Bronchial epithelial cell (primary cell): Measurements from ENCODE around the gene TLL1. TPM values are rescaled to one million over a fixed set of nuclear protein-coding genes. Genes with fewer than 3 reads are reported as not detected.
A peak's percentile ranks its signal among the peaks of the same experiment; 100 is the strongest.

Experiments used
- DNase-seq: peaks from one replicate; pipeline ENCODE4 v3.0.0-alpha.2; 2010; ENCODE audit warnings: low read depth
- FAIRE-seq: peaks from 2 replicates; lab custom pipeline; 2011; peaks lifted over from hg19 to GRCh38; lab: Jason Lieb, UNC
- H3K27me3 ChIP-seq: 2 replicates; pipeline ENCODE4 v1.5.1; 2011; ENCODE audit warnings: low read length; ENCODE audit not compliant: control insufficient read depth, insufficient read depth
- H3K36me3 ChIP-seq: 2 replicates; pipeline ENCODE4 v1.5.1; 2011; ENCODE audit warnings: low read length; ENCODE audit not compliant: control insufficient read depth, insufficient read depth
- H3K4me3 ChIP-seq: 2 replicates; pipeline ENCODE4 v1.5.1; 2011; ENCODE audit warnings: mild to moderate bottlenecking, low read depth, low read length, control low read depth
- CTCF ChIP-seq: IDR thresholded peaks from 2 replicates; pipeline ENCODE4 v1.5.1; 2011; ENCODE audit warnings: mild to moderate bottlenecking, moderate library complexity, low read length, control low read depth, inconsistent platforms; ENCODE audit not compliant: insufficient read depth, severe bottlenecking
- total RNA-seq: library from RNA; depleted of rRNA; stranded (reverse); fragments of >200 nt; gene quantifications from 2 replicates; pipeline ENCODE4 v1.2.1, GENCODE V29; 2014

Gene TLL1
- total RNA-seq, 1 donor from 2014 or later: 0.53 TPM

GRCh38 chr4:165874791-165875371 is 1.8 kb downstream of the TLL1 start:
- Histone ChIP-seq H3K36me3 (no peaks in the 10 kb centered on the region), H3K4me3 (peak overlapping the region; percentile 42), H3K27me3 (peaks cover 4% of the 10 kb centered on the region)
- TF ChIP-seq CTCF: no peak
- DNase-seq (peak; percentile 7), FAIRE-seq (no peak)

GRCh38 chr4:165875446-165875845 is 2.4 kb downstream of the TLL1 start:
- FAIRE-seq (no peak), DNase-seq (no peak)
- H3K4me3 ChIP-seq: no peak overlapping the region
- H3K27me3 ChIP-seq: peaks cover 4% of the 10 kb centered on the region
- H3K36me3 ChIP-seq: no peaks in the 10 kb centered on the region
- TF ChIP-seq CTCF: no peak

- DNase-seq: no peak
- no peaks in the 10 kb centered on the region for H3K36me3 ChIP-seq
- FAIRE-seq: no peak
- no peak overlapping the region for H3K4me3 ChIP-seq
- H3K27me3 ChIP-seq: peaks cover 4% of the 10 kb centered on the region
- TF ChIP-seq CTCF: no peak
Measured at GRCh38 chr4:165877286-165877685, 4.2 kb downstream of the TLL1 start.

- DNase-seq: no peak
- no peak for TF ChIP-seq CTCF
- no peak for FAIRE-seq
- H3K27me3 ChIP-seq: peaks cover 2% of the 10 kb centered on the region
- no peaks in the 10 kb centered on the region for H3K36me3 ChIP-seq
- H3K4me3 ChIP-seq: no peak overlapping the region
Measured at GRCh38 chr4:165879641-165880040, 6.6 kb downstream of the TLL1 start.

GRCh38 chr4:165894159-165894558 is 21.1 kb downstream of the TLL1 start:
- TF ChIP-seq CTCF: no peak
- DNase-seq: no peak
- no peak for FAIRE-seq
- Histone ChIP-seq H3K4me3 (no peak overlapping the region), H3K27me3 (no peaks in the 10 kb centered on the region), H3K36me3 (no peaks in the 10 kb centered on the region)
